HFFc6 (cell line): Measurements from ENCODE around the gene TBC1D14. TPM values are rescaled to one million over a fixed set of nuclear protein-coding genes. Genes with fewer than 3 reads are reported as not detected.
"Not testable (repeated sequence)": the region's sequence is repeated elsewhere in the genome, so short reads cannot be mapped to it uniquely, and the experiment has no call there.

Source experiments
- DNase-seq: peaks from one replicate; pipeline ENCODE4 v3.0.0-alpha.2; 2018
- H3K27ac Mint-ChIP-seq: 2 replicates; pipeline ENCODE4 v1.8.0; 2020; ENCODE audit warnings: mild to moderate bottlenecking, mixed read lengths
- H3K27me3 Mint-ChIP-seq: 2 replicates; pipeline ENCODE4 v1.8.0; 2021; ENCODE audit warnings: mild to moderate bottlenecking, moderate library complexity, mixed read lengths; ENCODE audit not compliant: insufficient read depth
- H3K36me3 Mint-ChIP-seq: 2 replicates; pipeline ENCODE4 v1.8.0; 2021; ENCODE audit warnings: low read depth, mixed read lengths
- H3K4me1 Mint-ChIP-seq: 2 replicates; pipeline ENCODE4 v1.8.0; 2020; ENCODE audit warnings: low read depth, mixed read lengths
- H3K4me3 Mint-ChIP-seq: 2 replicates; pipeline ENCODE4 v1.8.0; 2020; ENCODE audit warnings: mild to moderate bottlenecking, moderate library complexity, mixed read lengths
- H3K9me3 Mint-ChIP-seq: 2 replicates; pipeline ENCODE4 v1.8.0; 2020; ENCODE audit warnings: mild to moderate bottlenecking, mixed read lengths
- CTCF ChIP-seq: fragments of 200-600 bp; sonication (generic); IDR thresholded peaks from 2 replicates; pipeline ENCODE4 v1.5.0; 2021; ENCODE audit warnings: antibody characterized with exemption, mild to moderate bottlenecking
- total RNA-seq, 6 experiments: library from RNA; stranded (reverse); fragmentation: NEBNext Ultra II Directional; extraction: Animal tissue kit (Norgen Biotek cat#: 25700); gene quantifications; 2 replicates in 1 of 6; 3 replicates in 5 of 6; pipeline ENCODE4 v1.2.3, GENCODE V29; 2021

The TBC1D14 gene
- total RNA-seq, 6 experiments from 2014 or later = 23.3 to 32.5 (median 27.9) TPM

GRCh38 chr4:6911917-6912316, 2.3 kb downstream of the TBC1D14 start:
- not testable (repeated sequence) for H3K27me3 Mint-ChIP-seq, H3K36me3 Mint-ChIP-seq, H3K27ac Mint-ChIP-seq, H3K4me3 Mint-ChIP-seq, DNase-seq, H3K9me3 Mint-ChIP-seq
- peaks cover 29% of the 10 kb centered on the region for H3K4me1 Mint-ChIP-seq
- TF ChIP-seq CTCF = 0 out of 2 replicates have a peak, but pooled peaks have one; percentile 10

- Mint-ChIP-seq H3K9me3 (no peaks in the 10 kb centered on the region), H3K27me3 (peaks cover 3% of the 10 kb centered on the region), H3K36me3 (no peaks in the 10 kb centered on the region), H3K27ac (no peak overlapping the region), H3K4me1 (peaks cover 28% of the 10 kb centered on the region), H3K4me3 (no peak overlapping the region)
- no peak for TF ChIP-seq CTCF
- DNase-seq = no peak
These were observed 2.8 kb downstream of the TBC1D14 start for GRCh38 chr4:6912441-6912840.

GRCh38 chr4:6913350-6913905, 3.8 kb downstream of the TBC1D14 start:
- DNase-seq = no peak
- Mint-ChIP-seq H3K27me3 (peaks cover 3% of the 10 kb centered on the region), H3K4me3 (no peak overlapping the region), H3K4me1 (peaks cover 20% of the 10 kb centered on the region), H3K27ac (no peak overlapping the region), H3K36me3 (no peaks in the 10 kb centered on the region), H3K9me3 (no peaks in the 10 kb centered on the region)
- TF ChIP-seq CTCF = no peak

GRCh38 chr4:6914448-6914847, 4.8 kb downstream of the TBC1D14 start:
- TF ChIP-seq CTCF = no peak
- DNase-seq = no peak
- no peaks in the 10 kb centered on the region for H3K9me3 Mint-ChIP-seq
- H3K4me3 Mint-ChIP-seq = no peak overlapping the region
- H3K27ac Mint-ChIP-seq = no peak overlapping the region
- peaks cover 13% of the 10 kb centered on the region; the same call in 1 of the 2 replicates for H3K4me1 Mint-ChIP-seq
- H3K27me3 Mint-ChIP-seq = peaks cover 3% of the 10 kb centered on the region
- H3K36me3 Mint-ChIP-seq = no peaks in the 10 kb centered on the region

- no peaks in the 10 kb centered on the region for H3K36me3 Mint-ChIP-seq
- H3K4me3 Mint-ChIP-seq = no peak overlapping the region
- no peak for TF ChIP-seq CTCF
- H3K4me1 Mint-ChIP-seq = peaks cover 12% of the 10 kb centered on the region; the same call in 1 of the 2 replicates
- H3K27me3 Mint-ChIP-seq = peaks cover 3% of the 10 kb centered on the region
- no peak for DNase-seq
- H3K27ac Mint-ChIP-seq = no peak overlapping the region
- no peaks in the 10 kb centered on the region for H3K9me3 Mint-ChIP-seq
These were observed 5.7 kb downstream of the TBC1D14 start for GRCh38 chr4:6915041-6916005.
